SIG-M5 (cell line): Measurements from ENCODE around the gene AXIN2.

ENCODE experiments used
- DNase-seq: peaks from one replicate; lab custom pipeline; 2025; lab: John Stamatoyannopoulos, UW

Gene AXIN2

GRCh38 chr17:65553646-65554552 is 7.5 kb downstream of the AXIN2 start:
- DNase-seq = no peak

GRCh38 chr17:65553009-65553645 is 8.3 kb downstream of the AXIN2 start:
- DNase-seq = no peak

- no peak for DNase-seq
Observed at GRCh38 chr17:65552214-65552613, 9.2 kb downstream of the AXIN2 start.

- no peak for DNase-seq
Observed at GRCh38 chr17:65551267-65552040, 10.0 kb downstream of the AXIN2 start.

- DNase-seq = no peak
Observed at GRCh38 chr17:65550758-65551157, 10.7 kb downstream of the AXIN2 start.

GRCh38 chr17:65550075-65550662 is 11.3 kb downstream of the AXIN2 start:
- DNase-seq = no peak

GRCh38 chr17:65548269-65548969 is 13.0 kb downstream of the AXIN2 start:
- no peak for DNase-seq

- no peak for DNase-seq
Observed at GRCh38 chr17:65547253-65547670, 14.2 kb downstream of the AXIN2 start.

- DNase-seq = no peak
Observed at GRCh38 chr17:65546579-65546978, 14.9 kb downstream of the AXIN2 start.

- DNase-seq = no peak
Observed at GRCh38 chr17:65545705-65546523, 15.5 kb downstream of the AXIN2 start.

GRCh38 chr17:65544672-65545071 is 16.8 kb downstream of the AXIN2 start:
- no peak for DNase-seq

- no peak for DNase-seq
Observed at GRCh38 chr17:65542610-65543009, 18.8 kb downstream of the AXIN2 start.

GRCh38 chr17:65542067-65542466 is 19.4 kb downstream of the AXIN2 start:
- no peak for DNase-seq

- DNase-seq = no peak
Observed at GRCh38 chr17:65541453-65541852, 20.0 kb downstream of the AXIN2 start.

GRCh38 chr17:65539630-65540266 is 21.7 kb downstream of the AXIN2 start:
- DNase-seq = no peak

GRCh38 chr17:65538675-65539529 is 22.5 kb downstream of the AXIN2 start:
- DNase-seq = no peak

GRCh38 chr17:65537845-65538674 is 23.4 kb downstream of the AXIN2 start:
- DNase-seq = no peak

- DNase-seq = no peak
Observed at GRCh38 chr17:65537343-65537844, 24.1 kb downstream of the AXIN2 start.
